ENCODE measurements around the gene TULP4.
"Not testable (repeated sequence)": the region's sequence is repeated elsewhere in the genome, so short reads cannot be mapped to it uniquely, and the experiment has no call there.

The TULP4 gene

GRCh38 chr6:158328952-158329351 lies 16.7 kb downstream of the TULP4 start:
- no peak for DNase-seq (ENCODE audit: low read depth in 2 of 2)

GRCh38 chr6:158329531-158329930 lies 17.3 kb downstream of the TULP4 start:
- DNase-seq (ENCODE audit: low read depth in 2 of 2): no peak

GRCh38 chr6:158330016-158330415 lies 17.8 kb downstream of the TULP4 start:
- DNase-seq (ENCODE audit: low read depth in 2 of 2): no peak

GRCh38 chr6:158332237-158332636 lies 20.0 kb downstream of the TULP4 start:
- DNase-seq (ENCODE audit: low read depth in 2 of 2): no peak

GRCh38 chr6:158333094-158333493 lies 20.8 kb downstream of the TULP4 start:
- DNase-seq (ENCODE audit: low read depth in 2 of 2): no peak

GRCh38 chr6:158334534-158334933 lies 22.3 kb downstream of the TULP4 start:
- no peak for DNase-seq (ENCODE audit: low read depth in 2 of 2)

GRCh38 chr6:158337332-158337731 lies 25.1 kb downstream of the TULP4 start:
- no peak for DNase-seq (ENCODE audit: low read depth in 2 of 2)

- no peak for DNase-seq (ENCODE audit: low read depth in 2 of 2)
Measured at GRCh38 chr6:158338311-158339112, 26.2 kb downstream of the TULP4 start.

GRCh38 chr6:158339197-158339596 lies 26.9 kb downstream of the TULP4 start:
- DNase-seq (ENCODE audit: low read depth in 2 of 2): not testable (repeated sequence)

GRCh38 chr6:158340252-158340651 lies 28.0 kb downstream of the TULP4 start:
- DNase-seq (ENCODE audit: low read depth in 2 of 2): no peak

GRCh38 chr6:158344534-158344933 lies 32.3 kb downstream of the TULP4 start:
- DNase-seq (ENCODE audit: low read depth in 2 of 2): no peak

GRCh38 chr6:158345444-158345843 lies 33.2 kb downstream of the TULP4 start:
- not testable (repeated sequence) for DNase-seq (ENCODE audit: low read depth in 2 of 2)

- DNase-seq (ENCODE audit: low read depth in 2 of 2): no peak
Measured at GRCh38 chr6:158347335-158347734, 35.1 kb downstream of the TULP4 start.

GRCh38 chr6:158348737-158349504 lies 36.7 kb downstream of the TULP4 start:
- not testable (repeated sequence) for DNase-seq (ENCODE audit: low read depth in 2 of 2)

- DNase-seq (ENCODE audit: low read depth in 2 of 2): not testable (repeated sequence)
Measured at GRCh38 chr6:158349505-158350275, 37.4 kb downstream of the TULP4 start.

- not testable (repeated sequence) for DNase-seq (ENCODE audit: low read depth in 2 of 2)
Measured at GRCh38 chr6:158350731-158351130, 38.5 kb downstream of the TULP4 start.

GRCh38 chr6:158353883-158354877 lies 41.9 kb downstream of the TULP4 start:
- no peak for DNase-seq (ENCODE audit: low read depth in 2 of 2)

- DNase-seq (ENCODE audit: low read depth in 2 of 2): no peak
Measured at GRCh38 chr6:158356586-158357546, 44.6 kb downstream of the TULP4 start.

GRCh38 chr6:158357570-158358216 lies 45.4 kb downstream of the TULP4 start:
- no peak for DNase-seq (ENCODE audit: low read depth in 2 of 2)

Measured in stimulated activated CD4-positive, alpha-beta T cell treated with anti-CD3 and anti-CD28 coated beads, Interleukin-4, amount 100 ng/mL, for 48 hours (primary cell).